Ovary (tissue), 3 donors: Measurements from ENCODE around the gene CXCL16.
"Not testable (repeated sequence)": the region's sequence is repeated elsewhere in the genome, so short reads cannot be mapped to it uniquely, and the experiment has no call there.

ENCODE experiments used
- EP300 ChIP-seq: sonication (generic); formaldehyde crosslinking; IDR thresholded peaks from one replicate; pipeline ENCODE4 v1.6.1; 2017; ENCODE audit warnings: antibody characterized with exemption
- TF ChIP-seq, protein P1 (sequence below), 3 donors: fragments of 450-650 bp in 2 of 3; fragments of 200-600 bp in 1 of 3; IDR thresholded peaks; one replicate each; pipeline versions ENCODE4 v1.5.1 to v1.8.0; 2016 to 2022; ENCODE audit warnings: antibody characterized with exemption in 3 of 3, mild to moderate bottlenecking in 1 of 3
- donor health status: DM: no; HTN: no; CAD: no.

- TF ChIP-seq EP300, result not testable (repeated sequence)
- TF ChIP-seq, protein P1, sequence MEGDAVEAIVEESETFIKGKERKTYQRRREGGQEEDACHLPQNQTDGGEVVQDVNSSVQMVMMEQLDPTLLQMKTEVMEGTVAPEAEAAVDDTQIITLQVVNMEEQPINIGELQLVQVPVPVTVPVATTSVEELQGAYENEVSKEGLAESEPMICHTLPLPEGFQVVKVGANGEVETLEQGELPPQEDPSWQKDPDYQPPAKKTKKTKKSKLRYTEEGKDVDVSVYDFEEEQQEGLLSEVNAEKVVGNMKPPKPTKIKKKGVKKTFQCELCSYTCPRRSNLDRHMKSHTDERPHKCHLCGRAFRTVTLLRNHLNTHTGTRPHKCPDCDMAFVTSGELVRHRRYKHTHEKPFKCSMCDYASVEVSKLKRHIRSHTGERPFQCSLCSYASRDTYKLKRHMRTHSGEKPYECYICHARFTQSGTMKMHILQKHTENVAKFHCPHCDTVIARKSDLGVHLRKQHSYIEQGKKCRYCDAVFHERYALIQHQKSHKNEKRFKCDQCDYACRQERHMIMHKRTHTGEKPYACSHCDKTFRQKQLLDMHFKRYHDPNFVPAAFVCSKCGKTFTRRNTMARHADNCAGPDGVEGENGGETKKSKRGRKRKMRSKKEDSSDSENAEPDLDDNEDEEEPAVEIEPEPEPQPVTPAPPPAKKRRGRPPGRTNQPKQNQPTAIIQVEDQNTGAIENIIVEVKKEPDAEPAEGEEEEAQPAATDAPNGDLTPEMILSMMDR (IDR thresholded peaks at IDR 0.05), result not testable (repeated sequence)
Observed at GRCh38 chr17:4699401-4700056, 40.2 kb downstream of the CXCL16 start.
